GM19455 (cell line): ENCODE measurements around the gene CAPN2.
"Not testable (repeated sequence)": the region's sequence is repeated elsewhere in the genome, so short reads cannot be mapped to it uniquely, and the experiment has no call there.

Experiments
- ATAC-seq: cut with Tn5 transposase; IDR thresholded peaks from one replicate; pipeline ENCODE4 v1.9.1; 2021; ENCODE audit not compliant: unreplicated experiment

The CAPN2 gene

DNA sequence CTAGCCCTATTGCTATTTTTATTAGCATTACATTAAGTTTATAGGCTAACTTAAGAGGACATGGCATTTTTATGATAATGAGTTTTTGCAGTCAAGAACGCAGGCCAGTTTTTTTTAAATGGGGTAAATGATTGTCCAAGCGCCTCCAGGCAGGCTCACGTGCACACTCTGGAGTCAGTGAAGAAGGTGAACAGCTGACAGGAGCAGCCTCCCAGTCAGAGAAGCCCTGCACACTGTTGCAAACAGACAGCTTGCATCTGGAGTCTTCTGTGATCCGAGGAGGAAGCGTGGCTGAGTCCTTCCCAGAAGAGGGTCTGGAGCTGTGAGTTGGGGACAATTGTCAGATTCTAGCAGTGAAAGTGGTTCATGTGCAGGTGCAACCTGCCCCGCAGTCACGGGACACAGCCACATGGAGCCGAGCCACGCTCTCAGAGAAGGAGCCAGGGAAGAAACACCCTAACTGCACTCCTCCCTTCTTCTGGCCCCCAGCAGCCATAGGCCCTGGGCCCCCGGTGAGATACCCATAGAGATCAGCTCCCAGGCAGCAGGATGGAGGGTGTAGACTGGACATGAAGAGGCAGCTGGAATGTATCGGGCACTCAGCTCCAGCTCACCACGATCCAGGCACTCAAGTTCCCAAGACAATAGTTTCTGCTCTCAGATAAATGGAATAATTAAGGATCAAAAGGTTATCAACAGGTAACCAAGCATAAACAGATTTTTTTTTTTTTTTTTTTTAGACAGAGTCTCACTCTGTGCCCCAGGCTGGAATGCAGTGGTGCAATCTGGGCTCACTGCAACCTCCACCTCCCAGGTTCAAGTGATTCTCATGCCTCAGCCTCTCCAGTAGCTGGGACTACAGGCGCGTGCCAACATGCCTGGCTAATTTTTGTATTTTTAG is 26.4 kb downstream of the CAPN2 start:
- no peak for ATAC-seq

DNA sequence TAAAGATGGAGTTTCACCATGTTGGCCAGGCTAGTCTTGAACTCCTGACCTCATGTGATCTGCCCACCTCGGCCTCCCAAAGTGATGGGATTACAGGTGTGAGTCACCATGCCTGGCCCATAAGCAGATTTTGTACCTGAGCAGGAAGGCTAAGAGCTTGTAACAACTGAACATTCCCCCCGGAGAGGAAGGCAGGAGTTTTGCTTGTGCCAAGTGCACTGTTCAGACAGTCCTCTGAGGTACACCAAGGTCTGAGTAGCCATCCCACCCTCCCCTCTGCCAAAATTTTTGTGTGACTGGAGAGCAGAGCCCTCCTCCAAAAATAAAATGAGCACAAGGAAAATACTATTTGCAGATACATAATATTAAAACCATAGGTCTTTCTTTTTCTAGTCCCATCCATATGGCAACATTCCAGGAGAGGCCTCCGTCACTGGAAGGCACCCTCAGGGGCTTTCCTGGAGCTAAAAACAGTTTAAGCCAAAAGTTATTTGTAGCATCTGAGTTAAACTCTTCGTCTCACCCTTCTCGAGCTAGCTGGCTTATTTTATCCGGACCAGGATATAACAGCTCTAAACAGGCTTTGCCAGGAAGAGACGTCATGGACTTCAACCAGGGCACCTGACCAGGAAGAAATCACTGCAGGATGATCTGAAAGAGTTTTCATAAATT is 27.2 kb downstream of the CAPN2 start:
- no peak for ATAC-seq

DNA sequence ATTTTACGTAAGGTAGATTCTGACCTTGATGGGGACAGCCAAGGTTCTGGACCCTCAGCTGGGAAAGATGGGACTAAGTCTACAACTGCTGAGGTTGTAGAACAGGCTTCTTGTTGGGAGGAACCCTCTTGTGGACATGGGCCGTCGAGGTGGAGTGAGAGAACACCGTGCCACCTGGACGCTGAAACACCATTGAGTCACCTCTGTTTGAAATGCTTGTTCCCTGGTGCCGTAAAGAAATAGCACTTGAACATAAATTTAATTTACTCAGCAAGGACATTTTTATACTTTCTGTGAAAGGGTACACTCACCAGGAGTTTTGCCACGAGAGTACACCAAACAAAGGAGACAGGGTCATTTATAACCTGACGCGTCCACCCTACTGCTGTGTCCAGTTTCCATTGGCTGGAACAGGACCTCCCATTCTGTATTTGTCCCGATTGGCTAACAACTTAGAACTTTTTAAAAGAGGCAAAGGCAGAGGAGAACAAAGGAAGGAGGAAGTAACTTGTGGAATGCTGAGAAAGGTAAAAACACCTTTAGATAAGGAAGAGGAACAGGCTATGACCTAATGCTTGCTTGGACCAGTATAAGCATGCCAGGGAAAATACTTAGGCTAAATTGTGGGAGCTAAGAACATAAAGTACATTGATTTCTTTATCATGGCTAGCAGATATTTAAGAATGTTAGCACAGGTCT is 27.8 kb downstream of the CAPN2 start:
- not testable (repeated sequence) for ATAC-seq

DNA sequence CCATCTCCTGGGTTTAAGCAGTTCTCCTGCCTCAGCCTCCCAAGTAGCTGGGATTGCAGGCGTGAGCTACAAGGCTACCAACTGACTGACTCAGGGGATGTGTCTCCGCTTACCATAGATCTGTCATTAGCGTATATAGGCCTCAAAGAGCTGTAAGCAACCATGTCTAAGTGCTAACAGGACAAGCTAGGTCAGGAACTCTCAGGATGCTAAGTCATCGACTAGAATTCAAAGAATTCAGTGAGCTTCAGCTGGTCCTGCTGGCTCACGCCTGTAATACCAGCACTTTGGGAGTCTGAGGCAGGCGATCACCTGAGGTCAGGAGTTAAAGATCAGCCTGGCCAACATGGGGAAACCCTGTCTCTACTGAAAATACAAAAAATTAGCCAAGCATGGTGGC is 29.5 kb downstream of the CAPN2 start:
- no peak for ATAC-seq

DNA sequence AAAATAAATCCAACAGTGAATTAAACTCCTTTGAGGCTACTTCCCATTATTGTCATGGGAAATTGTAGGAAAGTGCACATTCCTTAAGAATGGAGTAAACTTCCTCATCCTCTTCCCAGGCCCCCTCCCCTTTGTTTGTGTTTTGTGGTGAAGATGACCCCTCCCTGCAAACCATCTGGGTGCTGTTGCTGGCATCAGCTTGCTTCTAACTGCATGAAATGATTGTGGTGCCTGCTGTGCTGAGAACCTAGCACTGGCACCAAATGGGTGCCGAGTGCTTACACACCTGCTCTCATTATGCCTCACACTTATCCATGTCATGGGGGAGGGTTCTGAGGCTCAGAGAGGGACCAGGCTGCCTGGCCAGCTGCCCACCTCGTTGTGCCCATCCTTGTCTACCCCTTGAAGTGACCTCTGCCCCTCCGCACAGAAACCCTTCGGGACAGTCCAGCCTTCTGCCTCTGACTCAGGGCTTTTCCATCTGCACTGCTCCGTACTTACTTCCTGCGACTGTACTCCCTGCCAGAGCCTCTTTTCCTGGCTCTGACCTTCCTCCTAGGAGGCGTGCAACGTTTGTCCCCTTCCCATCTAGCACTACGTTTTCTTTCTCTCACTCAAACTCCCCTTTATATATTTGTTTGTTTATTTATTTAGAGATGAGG is 30.6 kb downstream of the CAPN2 start:
- no peak for ATAC-seq

DNA sequence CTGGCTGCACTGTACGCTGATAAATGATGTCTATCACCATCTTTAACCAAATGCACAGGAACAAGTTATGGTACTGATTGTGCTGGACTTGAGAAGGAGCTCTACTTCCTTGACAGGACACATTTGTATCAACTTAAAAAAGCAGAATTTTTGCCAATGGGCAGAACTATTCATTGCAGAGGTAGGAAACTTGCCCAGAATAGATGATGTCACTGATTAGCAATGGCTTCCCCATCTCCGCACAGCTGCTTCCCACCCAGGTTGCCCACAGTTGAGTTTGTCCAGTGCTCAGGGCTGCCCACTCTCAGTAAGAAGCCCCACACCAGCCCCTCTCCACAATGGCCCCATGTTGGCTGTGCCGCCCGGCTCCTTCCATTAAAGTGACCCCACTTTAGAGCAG is 33.4 kb downstream of the CAPN2 start:
- ATAC-seq: no peak

DNA sequence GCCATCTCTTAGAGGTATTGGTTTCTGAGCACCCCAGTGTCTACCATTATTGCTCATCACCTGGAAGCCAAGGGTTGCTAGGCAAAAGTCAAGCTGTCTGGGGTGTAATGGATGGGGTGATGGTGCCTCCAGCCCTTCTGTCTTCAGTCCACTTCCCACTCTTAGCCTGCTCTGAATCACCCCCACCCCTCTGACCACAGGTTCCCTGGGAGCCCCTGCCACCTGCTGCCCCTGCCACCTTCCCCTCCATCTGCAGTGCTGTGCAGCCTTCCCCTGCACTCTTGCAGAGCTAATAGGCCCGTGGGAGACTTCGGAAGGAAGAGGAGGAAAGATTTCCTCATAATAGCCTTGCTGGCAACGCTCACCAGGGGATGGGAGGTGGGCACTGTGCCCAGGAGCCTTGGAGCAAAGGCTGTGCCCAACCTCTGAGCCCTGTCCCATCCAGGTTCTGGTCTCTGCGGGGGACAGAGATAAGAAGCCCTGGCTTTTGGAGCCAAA is 35.5 kb downstream of the CAPN2 start:
- peak; percentile 32 for ATAC-seq

DNA sequence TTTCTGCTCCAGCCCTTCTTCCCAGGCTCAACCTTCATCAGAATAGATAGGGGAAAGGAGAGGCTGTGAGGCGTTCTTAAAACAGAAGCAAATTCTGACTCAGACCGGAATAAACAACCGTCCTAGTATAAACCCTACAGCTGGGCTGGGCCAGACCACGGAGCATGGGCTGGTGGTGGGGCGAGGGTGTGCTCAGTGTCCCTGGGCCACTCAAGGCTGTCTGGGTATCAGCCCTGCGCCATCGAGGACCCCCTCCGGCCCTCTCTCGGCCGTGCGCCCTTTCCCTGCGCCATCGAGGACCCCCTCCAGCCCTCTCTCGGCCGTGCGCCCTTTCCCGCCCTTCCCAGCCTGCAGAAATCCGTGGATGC is 36.0 kb downstream of the CAPN2 start:
- peak; percentile 85 for ATAC-seq

DNA sequence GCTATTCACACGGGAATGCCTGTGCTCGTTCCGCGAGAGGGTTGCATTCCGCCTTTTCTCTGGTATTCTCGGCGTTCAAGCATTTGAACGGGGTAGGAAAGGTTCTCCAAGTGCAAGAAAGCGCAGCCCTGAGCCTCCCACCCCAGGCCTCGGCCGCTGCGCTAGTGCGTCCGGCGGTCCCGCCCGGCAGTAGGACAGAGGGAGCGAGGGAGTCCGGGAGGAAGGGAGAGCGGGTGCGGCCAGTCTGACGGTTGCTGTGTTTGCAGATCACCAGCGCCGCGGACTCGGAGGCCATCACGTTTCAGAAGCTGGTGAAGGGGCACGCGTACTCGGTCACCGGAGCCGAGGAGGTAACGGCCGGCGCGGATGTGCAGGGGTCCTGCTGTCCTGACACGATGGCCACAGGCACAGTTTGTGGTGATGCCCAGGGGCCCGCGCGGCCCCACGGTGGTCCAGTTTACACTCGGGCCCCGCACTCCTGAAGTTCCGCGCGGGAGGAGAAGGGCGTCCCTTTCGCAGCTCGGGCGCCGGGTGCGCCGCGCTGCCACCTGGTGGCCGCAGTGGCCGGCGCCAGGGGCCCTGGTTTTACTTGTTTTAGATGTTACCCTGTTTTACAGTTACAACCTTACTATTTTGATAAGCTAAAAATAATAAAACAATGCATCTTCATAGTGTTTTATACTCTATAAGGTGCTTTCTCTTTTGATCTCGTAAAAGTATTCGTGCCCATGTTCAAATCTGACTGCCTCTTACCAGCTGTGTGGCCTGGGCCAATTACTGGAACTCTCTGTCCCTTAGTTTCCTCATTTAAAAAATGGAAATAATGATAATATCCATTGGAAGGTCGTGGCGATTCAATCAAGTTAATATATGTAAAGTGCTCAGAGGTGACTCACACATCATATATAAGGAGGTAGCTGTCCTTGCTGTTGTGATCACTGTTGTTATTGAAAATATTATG is 36.7 kb downstream of the CAPN2 start:
- ATAC-seq: peak; percentile 50

DNA sequence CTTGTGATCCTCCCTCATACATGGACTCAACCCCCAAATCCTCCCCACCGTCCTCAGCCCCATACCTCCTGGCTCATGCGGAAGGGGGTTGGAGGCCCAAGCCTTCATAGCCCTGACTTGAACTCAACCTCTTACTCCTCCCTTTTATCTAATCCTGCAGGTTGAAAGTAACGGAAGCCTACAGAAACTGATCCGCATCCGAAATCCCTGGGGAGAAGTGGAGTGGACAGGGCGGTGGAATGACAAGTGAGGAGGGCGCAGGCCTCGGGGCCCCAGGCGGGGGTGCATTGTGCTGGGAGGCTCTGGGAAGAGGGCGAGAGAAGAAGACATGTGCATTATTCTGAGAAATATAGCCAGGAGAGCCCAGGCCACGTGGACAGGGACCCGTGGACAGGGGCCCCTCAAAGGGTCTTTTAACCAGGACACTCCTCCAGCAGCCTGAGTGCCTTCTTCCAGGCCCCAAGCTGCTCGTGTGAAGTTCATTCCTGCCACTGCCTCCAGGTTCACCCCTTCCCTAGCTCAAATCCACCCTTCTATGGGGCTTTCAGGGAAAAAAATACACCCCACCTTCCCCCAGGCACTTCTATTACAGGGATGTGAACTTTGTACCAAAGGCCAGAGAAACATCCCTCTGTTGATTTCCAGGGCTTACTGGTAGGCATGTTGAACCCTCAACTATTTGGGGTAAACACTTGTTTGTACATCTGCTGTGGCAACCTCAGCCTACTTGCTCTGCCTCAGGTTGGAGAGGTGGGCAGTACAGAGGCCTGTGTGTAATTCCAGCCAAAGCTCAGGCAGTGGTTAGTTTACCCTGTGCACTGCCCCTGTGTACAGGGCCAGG is 38.6 kb downstream of the CAPN2 start:
- ATAC-seq: no peak

DNA sequence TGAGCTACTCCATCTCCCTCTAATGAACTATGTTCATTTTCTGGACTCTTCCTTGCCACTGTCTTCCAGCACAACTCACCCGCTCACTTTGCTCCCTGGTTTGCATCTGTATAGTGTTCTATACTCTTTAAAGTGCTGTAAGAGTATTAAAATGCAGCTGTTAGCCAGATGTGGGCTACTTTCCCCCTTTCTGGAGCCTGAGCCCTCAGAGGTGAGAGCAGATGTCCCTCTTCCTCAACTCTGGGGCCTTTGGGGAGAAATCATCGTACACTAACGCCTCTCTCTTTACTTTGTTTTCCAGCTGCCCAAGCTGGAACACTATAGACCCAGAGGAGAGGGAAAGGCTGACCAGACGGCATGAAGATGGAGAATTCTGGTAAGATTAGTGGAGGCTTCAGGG is 39.4 kb downstream of the CAPN2 start:
- no peak for ATAC-seq

DNA sequence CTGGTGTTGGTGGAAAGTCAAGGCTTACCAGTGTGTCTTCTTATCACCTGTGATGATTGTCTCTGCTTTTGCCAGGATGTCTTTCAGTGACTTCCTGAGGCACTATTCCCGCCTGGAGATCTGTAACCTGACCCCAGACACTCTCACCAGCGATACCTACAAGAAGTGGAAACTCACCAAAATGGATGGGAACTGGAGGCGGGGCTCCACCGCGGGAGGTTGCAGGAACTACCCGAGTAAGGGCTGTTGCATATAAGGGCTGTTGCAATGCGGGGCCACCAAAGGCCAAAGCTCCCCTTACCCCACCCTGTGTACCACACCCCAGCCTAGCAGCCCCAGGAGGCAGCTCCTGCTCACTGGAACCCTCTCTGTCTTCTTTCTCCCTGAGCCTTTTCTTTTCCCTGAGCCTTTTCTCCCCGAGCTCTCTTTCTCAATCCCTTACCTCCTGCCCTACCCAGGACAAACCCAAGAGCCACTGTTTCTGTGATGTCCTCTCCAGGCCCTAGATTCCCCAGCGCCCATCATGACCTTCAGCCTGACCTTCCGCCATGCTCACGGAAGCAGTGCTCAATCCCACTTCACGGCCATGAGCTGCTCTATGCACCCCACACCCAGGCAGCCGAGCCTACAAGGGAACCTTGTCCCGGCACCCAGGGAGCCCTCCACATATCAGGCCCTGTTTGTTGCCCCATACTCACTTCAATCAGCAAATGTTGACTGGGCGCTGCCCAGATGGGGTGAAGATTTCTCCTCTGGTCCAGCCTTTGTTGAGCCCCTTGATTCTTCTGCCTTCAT is 40.6 kb downstream of the CAPN2 start:
- no peak for ATAC-seq

DNA sequence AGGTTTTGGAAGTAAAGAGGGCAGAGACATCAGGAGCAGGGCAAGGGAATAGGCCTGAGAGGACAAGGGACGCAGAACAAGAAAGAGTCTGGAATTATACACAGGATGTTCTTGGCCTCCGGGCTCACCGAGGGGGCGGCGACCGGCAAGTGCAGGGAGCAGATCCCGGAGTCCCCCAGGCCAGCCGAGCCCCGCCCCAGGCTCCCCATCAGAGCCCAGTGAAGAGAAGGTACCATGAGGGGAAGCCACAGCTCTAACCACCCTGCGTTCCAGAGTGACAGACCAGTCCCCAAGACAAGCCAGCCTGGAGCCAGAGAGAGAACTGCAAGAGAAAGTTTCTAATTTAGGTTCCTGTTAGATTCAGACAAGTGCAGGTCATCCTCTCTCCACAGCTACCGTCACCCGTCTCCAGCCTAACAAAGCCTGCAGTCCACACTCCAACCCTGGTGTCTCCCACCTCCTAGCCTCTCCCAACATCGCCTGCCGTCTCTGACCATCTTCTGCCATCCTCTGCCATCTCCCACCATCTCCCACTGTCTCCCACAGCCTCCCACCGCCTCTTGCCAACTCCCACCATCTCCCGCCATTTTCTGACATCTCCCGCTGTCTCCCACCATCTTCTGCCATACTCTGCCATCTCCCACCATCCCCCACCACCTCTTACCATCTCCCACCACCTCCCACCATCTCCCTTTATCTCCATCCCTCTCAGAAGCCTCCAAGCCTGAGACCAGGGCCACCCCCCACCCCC is 42.5 kb downstream of the CAPN2 start:
- no peak for ATAC-seq

DNA sequence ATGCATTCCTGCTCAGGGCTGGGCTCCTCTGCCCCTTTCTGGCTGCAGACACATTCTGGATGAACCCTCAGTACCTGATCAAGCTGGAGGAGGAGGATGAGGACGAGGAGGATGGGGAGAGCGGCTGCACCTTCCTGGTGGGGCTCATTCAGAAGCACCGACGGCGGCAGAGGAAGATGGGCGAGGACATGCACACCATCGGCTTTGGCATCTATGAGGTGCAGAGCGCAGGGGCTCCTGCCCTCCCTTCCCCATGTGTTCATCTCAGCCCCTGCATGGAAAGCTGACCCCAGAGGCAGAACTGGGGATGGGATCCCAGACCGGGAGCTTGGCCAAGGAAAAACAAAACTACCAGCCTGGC is 43.1 kb downstream of the CAPN2 start:
- ATAC-seq: no peak

DNA sequence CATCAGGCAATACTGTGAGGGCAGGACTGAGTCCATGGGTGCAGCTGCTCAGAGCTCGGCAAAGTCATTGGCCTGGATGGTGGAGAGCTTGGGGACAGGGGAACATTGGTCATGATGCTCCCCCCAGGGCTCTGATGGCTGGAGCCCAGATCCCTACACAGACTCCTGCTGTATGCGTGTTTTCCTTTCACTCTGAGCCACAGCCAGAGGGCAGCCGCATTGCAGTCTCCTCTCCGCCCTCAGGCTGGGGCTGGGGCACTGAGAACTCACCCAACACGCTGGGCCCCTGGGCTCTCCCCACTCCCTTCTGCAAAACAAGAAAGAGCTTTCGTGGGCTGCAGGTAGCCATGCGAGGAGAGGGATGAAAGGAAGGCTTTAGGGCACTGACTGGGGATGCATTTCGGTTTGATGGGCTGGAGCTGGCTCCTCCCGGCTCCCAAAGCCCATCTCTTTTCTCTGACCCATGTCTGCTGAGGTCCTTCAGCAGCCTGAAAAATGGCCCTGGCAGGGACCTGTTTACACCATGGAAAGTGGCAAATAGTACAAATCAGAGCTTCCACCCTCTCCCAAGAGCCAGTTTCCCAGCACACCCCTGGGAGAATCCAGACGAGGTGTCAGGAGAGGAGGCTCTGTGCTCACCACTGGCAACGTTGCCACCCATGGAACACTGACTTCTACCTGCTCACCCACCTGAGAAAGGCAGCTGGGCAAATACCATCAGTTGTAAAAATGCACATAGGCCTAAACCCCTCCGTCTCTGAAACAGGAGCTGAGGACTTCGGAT is 43.8 kb downstream of the CAPN2 start:
- no peak for ATAC-seq

DNA sequence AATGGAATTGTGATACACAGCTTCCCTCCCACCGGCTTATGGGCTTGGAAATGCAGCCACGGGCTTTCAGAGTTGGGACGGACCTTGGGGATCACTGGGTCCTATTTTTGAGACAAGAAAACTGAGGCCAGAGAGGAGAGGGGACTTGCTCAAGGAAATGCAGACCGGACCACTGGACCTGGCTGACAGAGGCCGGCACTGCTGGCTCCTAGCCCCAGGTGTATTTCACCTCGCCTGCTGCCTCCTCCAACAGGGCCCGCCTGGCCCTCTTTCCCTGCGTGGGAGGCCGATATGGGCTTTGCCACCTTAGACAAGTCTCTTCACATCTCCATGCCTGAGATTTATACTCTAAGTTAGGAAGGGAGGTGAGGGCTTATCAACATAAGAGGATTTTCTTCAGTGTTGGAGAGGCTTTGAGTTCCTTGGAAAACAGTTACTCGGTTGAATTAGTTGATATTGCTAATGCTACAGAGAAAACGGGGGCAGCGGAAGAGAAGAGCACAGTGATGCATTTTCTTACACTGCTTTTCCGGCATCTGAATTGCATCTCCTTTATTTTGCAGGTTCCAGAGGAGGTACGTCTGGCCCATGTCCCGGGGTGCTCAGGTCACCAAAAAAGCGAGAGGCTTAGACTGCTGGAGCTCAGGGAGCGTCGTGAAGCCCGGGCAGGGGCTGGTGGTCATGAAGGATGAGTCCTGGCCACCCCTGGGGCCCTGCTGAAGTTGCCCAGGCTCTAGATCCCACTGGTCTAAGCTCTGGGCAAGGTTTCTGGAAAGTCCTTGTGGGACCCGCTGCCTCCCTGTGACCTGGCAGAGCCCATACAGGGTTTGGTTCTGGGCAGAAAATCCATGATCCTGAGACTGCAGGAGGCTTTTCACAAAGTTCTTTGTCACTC is 44.7 kb downstream of the CAPN2 start:
- ATAC-seq: no peak
